Measurements from ENCODE around the gene SH3BP2.
"Not testable (repeated sequence)": the region's sequence is repeated elsewhere in the genome, so short reads cannot be mapped to it uniquely, and the experiment has no call there.

Gene SH3BP2

GRCh38 chr4:2753436-2753835 lies 39.4 kb upstream of the SH3BP2 start:
- H3K9me3 ChIP-seq (ENCODE audit: control insufficient read depth in 5 of 5, low read length in 5 of 5): no peaks in the 10 kb centered on the region
- H3K27me3 ChIP-seq (ENCODE audit: control insufficient read depth in 5 of 5, insufficient read depth in 4 of 5, low read length in 5 of 5): no peaks in the 10 kb centered on the region
- no peak overlapping the region for H3K27ac ChIP-seq (ENCODE audit: low read depth, low read length)
- peaks cover 0 to 9% (median 4%) of the 10 kb centered on the region in 5 donors for H3K36me3 ChIP-seq (ENCODE audit: control insufficient read depth in 5 of 5, insufficient read depth in 5 of 5, low read length in 5 of 5)
- peaks cover 3 to 22% (median 15%) of the 10 kb centered on the region in 5 donors for H3K4me1 ChIP-seq (ENCODE audit: control insufficient read depth in 5 of 5, insufficient read depth in 5 of 5, low read length in 5 of 5)
- H3K4me3 ChIP-seq (ENCODE audit: low read depth in 1 of 5, low read length in 5 of 5): no peak overlapping the region
- H3K9ac ChIP-seq (ENCODE audit: low read length in 5 of 5): no peak overlapping the region

GRCh38 chr4:2754848-2755819 lies 37.8 kb upstream of the SH3BP2 start:
- Histone ChIP-seq H3K4me1 (ENCODE audit: control insufficient read depth in 5 of 5, insufficient read depth in 5 of 5, low read length in 5 of 5) (peaks cover 3 to 22% (median 15%) of the 10 kb centered on the region in 5 donors), H3K9me3 (ENCODE audit: control insufficient read depth in 5 of 5, low read length in 5 of 5) (no peaks in the 10 kb centered on the region), H3K36me3 (ENCODE audit: control insufficient read depth in 5 of 5, insufficient read depth in 5 of 5, low read length in 5 of 5) (peaks cover 0 to 9% (median 0%) of the 10 kb centered on the region in 5 donors), H3K9ac (ENCODE audit: low read length in 5 of 5) (peak overlapping the region in 4 of 5 donors; percentile 77 to 90 (median 87)), H3K27me3 (ENCODE audit: control insufficient read depth in 5 of 5, insufficient read depth in 4 of 5, low read length in 5 of 5) (no peaks in the 10 kb centered on the region), H3K27ac (ENCODE audit: low read depth, low read length) (peak overlapping the region; percentile 57), H3K4me3 (ENCODE audit: low read depth in 1 of 5, low read length in 5 of 5) (peak overlapping the region; percentile 61 to 88 (median 83))

- Histone ChIP-seq H3K36me3 (ENCODE audit: control insufficient read depth in 5 of 5, insufficient read depth in 5 of 5, low read length in 5 of 5) (peaks cover 0 to 9% (median 0%) of the 10 kb centered on the region in 5 donors), H3K9ac (ENCODE audit: low read length in 5 of 5) (peak within 1 kb of the TSS; percentile 48 to 90 (median 86)), H3K27ac (ENCODE audit: low read depth, low read length) (peak within 1 kb of the TSS; percentile 57), H3K4me3 (ENCODE audit: low read depth in 1 of 5, low read length in 5 of 5) (peak within 1 kb of the TSS; percentile 69 to 88 (median 83)), H3K27me3 (ENCODE audit: control insufficient read depth in 5 of 5, insufficient read depth in 4 of 5, low read length in 5 of 5) (no peaks in the 10 kb centered on the region), H3K9me3 (ENCODE audit: control insufficient read depth in 5 of 5, low read length in 5 of 5) (no peaks in the 10 kb centered on the region), H3K4me1 (ENCODE audit: control insufficient read depth in 5 of 5, insufficient read depth in 5 of 5, low read length in 5 of 5) (peaks cover 3 to 22% (median 15%) of the 10 kb centered on the region in 5 donors)
These were observed 36.8 kb upstream of the SH3BP2 start, which contains the start of gene TNIP2 for GRCh38 chr4:2755821-2756690. Gene TNIP2 (minus strand): TSS chr4:2756336. CDS start chr4:2756289, 47 bp downstream.

- no peaks in the 10 kb centered on the region for H3K9me3 ChIP-seq (ENCODE audit: control insufficient read depth in 5 of 5, low read length in 5 of 5)
- peaks cover 0 to 9% (median 0%) of the 10 kb centered on the region in 5 donors for H3K36me3 ChIP-seq (ENCODE audit: control insufficient read depth in 5 of 5, insufficient read depth in 5 of 5, low read length in 5 of 5)
- H3K4me3 ChIP-seq (ENCODE audit: low read depth in 1 of 5, low read length in 5 of 5): peak overlapping the region; percentile 48 to 72 (median 64)
- H3K9ac ChIP-seq (ENCODE audit: low read length in 5 of 5): peak overlapping the region in 3 of 5 donors; percentile 35 to 56 (median 48)
- no peak overlapping the region for H3K27ac ChIP-seq (ENCODE audit: low read depth, low read length)
- no peaks in the 10 kb centered on the region for H3K27me3 ChIP-seq (ENCODE audit: control insufficient read depth in 5 of 5, insufficient read depth in 4 of 5, low read length in 5 of 5)
- H3K4me1 ChIP-seq (ENCODE audit: control insufficient read depth in 5 of 5, insufficient read depth in 5 of 5, low read length in 5 of 5): peaks cover 3 to 22% (median 15%) of the 10 kb centered on the region in 5 donors
These were observed 36.1 kb upstream of the SH3BP2 start for GRCh38 chr4:2756691-2757350.

- H3K9ac ChIP-seq (ENCODE audit: low read length in 5 of 5): no peak overlapping the region
- no peak overlapping the region for H3K4me3 ChIP-seq (ENCODE audit: low read depth in 1 of 5, low read length in 5 of 5)
- no peak overlapping the region for H3K27ac ChIP-seq (ENCODE audit: low read depth, low read length)
- H3K4me1 ChIP-seq (ENCODE audit: control insufficient read depth in 5 of 5, insufficient read depth in 5 of 5, low read length in 5 of 5): peaks cover 3 to 22% (median 15%) of the 10 kb centered on the region in 5 donors
- no peaks in the 10 kb centered on the region for H3K27me3 ChIP-seq (ENCODE audit: control insufficient read depth in 5 of 5, insufficient read depth in 4 of 5, low read length in 5 of 5)
- no peaks in the 10 kb centered on the region for H3K9me3 ChIP-seq (ENCODE audit: control insufficient read depth in 5 of 5, low read length in 5 of 5)
- H3K36me3 ChIP-seq (ENCODE audit: control insufficient read depth in 5 of 5, insufficient read depth in 5 of 5, low read length in 5 of 5): peaks cover 0 to 4% (median 0%) of the 10 kb centered on the region in 5 donors
These were observed 35.5 kb upstream of the SH3BP2 start for GRCh38 chr4:2757426-2757825.

- no peak overlapping the region for H3K27ac ChIP-seq (ENCODE audit: low read depth, low read length)
- H3K9me3 ChIP-seq (ENCODE audit: control insufficient read depth in 5 of 5, low read length in 5 of 5): no peaks in the 10 kb centered on the region
- no peak overlapping the region for H3K9ac ChIP-seq (ENCODE audit: low read length in 5 of 5)
These were observed 31.6 kb upstream of the SH3BP2 start for GRCh38 chr4:2761035-2761923.

GRCh38 chr4:2762048-2762447 lies 30.8 kb upstream of the SH3BP2 start:
- no peak overlapping the region for H3K4me3 ChIP-seq (ENCODE audit: low read depth in 1 of 5, low read length in 5 of 5)
- peaks cover 0 to 15% (median 8%) of the 10 kb centered on the region in 5 donors for H3K4me1 ChIP-seq (ENCODE audit: control insufficient read depth in 5 of 5, insufficient read depth in 5 of 5, low read length in 5 of 5)
- no peak overlapping the region for H3K27ac ChIP-seq (ENCODE audit: low read depth, low read length)
- no peaks in the 10 kb centered on the region for H3K27me3 ChIP-seq (ENCODE audit: control insufficient read depth in 5 of 5, insufficient read depth in 4 of 5, low read length in 5 of 5)
- no peak overlapping the region for H3K9ac ChIP-seq (ENCODE audit: low read length in 5 of 5)
- no peaks in the 10 kb centered on the region for H3K36me3 ChIP-seq (ENCODE audit: control insufficient read depth in 5 of 5, insufficient read depth in 5 of 5, low read length in 5 of 5)
- no peaks in the 10 kb centered on the region for H3K9me3 ChIP-seq (ENCODE audit: control insufficient read depth in 5 of 5, low read length in 5 of 5)

More at GRCh38 chr4:2761035-2761923, 31.6 kb upstream of the SH3BP2 start:
- Histone ChIP-seq H3K4me1 (ENCODE audit: control insufficient read depth in 5 of 5, insufficient read depth in 5 of 5, low read length in 5 of 5) (peaks cover 0 to 21% (median 13%) of the 10 kb centered on the region in 5 donors), H3K36me3 (ENCODE audit: control insufficient read depth in 5 of 5, insufficient read depth in 5 of 5, low read length in 5 of 5) (no peaks in the 10 kb centered on the region), H3K27me3 (ENCODE audit: control insufficient read depth in 5 of 5, insufficient read depth in 4 of 5, low read length in 5 of 5) (no peaks in the 10 kb centered on the region), H3K4me3 (ENCODE audit: low read depth in 1 of 5, low read length in 5 of 5) (no peak overlapping the region)

GRCh38 chr4:2762486-2763370 lies 30.2 kb upstream of the SH3BP2 start:
- H3K9me3 ChIP-seq (ENCODE audit: control insufficient read depth in 5 of 5, low read length in 5 of 5); H3K4me3 ChIP-seq (ENCODE audit: low read depth in 1 of 5, low read length in 5 of 5); H3K36me3 ChIP-seq (ENCODE audit: control insufficient read depth in 5 of 5, insufficient read depth in 5 of 5, low read length in 5 of 5); H3K9ac ChIP-seq (ENCODE audit: low read length in 5 of 5); H3K27ac ChIP-seq (ENCODE audit: low read depth, low read length); H3K27me3 ChIP-seq (ENCODE audit: control insufficient read depth in 5 of 5, insufficient read depth in 4 of 5, low read length in 5 of 5): not testable (repeated sequence)
- peaks cover 0 to 22% (median 14%) of the 10 kb centered on the region in 5 donors for H3K4me1 ChIP-seq (ENCODE audit: control insufficient read depth in 5 of 5, insufficient read depth in 5 of 5, low read length in 5 of 5)
